GM23338 (cell line): ENCODE results near the gene ENOX1.

Experiments
- CTCF ChIP-seq, 2 experiments: fragments of 200-600 bp in 1 of 2; sonication (generic) in 1 of 2; conservative IDR thresholded peaks; 2 replicates each; pipeline versions ENCODE4 v1.5.1 to v1.6.1; 2016 to 2017; ENCODE audit warnings: antibody characterized with exemption in 2 of 2, low read depth in 2 of 2, mild to moderate bottlenecking in 2 of 2, moderate library complexity in 1 of 2
- REST ChIP-seq: IDR thresholded peaks from one replicate; pipeline ENCODE4 v1.6.1; 2018; ENCODE audit warnings: antibody characterized with exemption; ENCODE audit not compliant: unreplicated experiment

GRCh38 chr13:43316946-43317353, 469.8 kb downstream of the ENOX1 start:
- TF ChIP-seq CTCF (conservative IDR thresholded peaks at IDR 0.05; ENCODE audit: low read depth in 2 of 2) = no peak
- no peak for TF ChIP-seq REST
